CD8-positive, alpha-beta memory T cell (primary cell): ENCODE data around the gene AGBL5. TPM values are rescaled to one million over a fixed set of nuclear protein-coding genes. Genes with fewer than 3 reads are reported as not detected.
A peak's percentile ranks its signal among the peaks of the same experiment; 100 is the strongest.

Source experiments
- CTCF ChIA-PET: fragments of 350-600 bp; sonication (Branson Sonifier 250); formaldehyde crosslinking; loops from one replicate; lab custom pipeline; 2021; ENCODE audit warnings: antibody characterized with exemption; lab: Charles Lee
- POLR2A ChIA-PET: fragments of 350-600 bp; sonication (Branson Sonifier 250); formaldehyde crosslinking; loops from one replicate; lab custom pipeline; 2021; ENCODE audit warnings: antibody characterized with exemption; lab: Charles Lee
- DNase-seq, 5 donors: peaks; one replicate each; pipeline versions ENCODE4 v3.0.0 to v3.0.0-alpha.2; 2020 to 2022; ENCODE audit warnings: mixed read lengths in 1 of 5
- H3K27ac ChIP-seq: one replicate; pipeline ENCODE4 v1.7.0; 2013; ENCODE audit warnings: low read depth, mild to moderate bottlenecking, low read length, moderate library complexity
- H3K27me3 ChIP-seq: 2 replicates; pipeline ENCODE4 v1.7.0; 2013; ENCODE audit warnings: low read length, mild to moderate bottlenecking; ENCODE audit not compliant: insufficient read depth, poor library complexity, severe bottlenecking
- H3K36me3 ChIP-seq: 2 replicates; pipeline ENCODE4 v1.7.0; 2013; ENCODE audit warnings: mild to moderate bottlenecking, low read length, moderate library complexity; ENCODE audit not compliant: insufficient read depth
- H3K4me1 ChIP-seq: 2 replicates; pipeline ENCODE4 v1.7.0; 2013; ENCODE audit warnings: mild to moderate bottlenecking, low read length, moderate library complexity; ENCODE audit not compliant: insufficient read depth
- H3K4me3 ChIP-seq: 2 replicates; pipeline ENCODE4 v1.7.0; 2013; ENCODE audit warnings: mild to moderate bottlenecking, low read length
- H3K9me3 ChIP-seq: 2 replicates; pipeline ENCODE4 v1.7.0; 2013; ENCODE audit warnings: mild to moderate bottlenecking, low read length
- H3K27ac Mint-ChIP-seq, 8 donors: one replicate each; pipeline ENCODE4 v1.8.0; 2020 to 2021; ENCODE audit warnings: mixed read lengths in 8 of 8, mild to moderate bottlenecking in 6 of 8, inconsistent platforms in 3 of 8, moderate library complexity in 3 of 8
- H3K27me3 Mint-ChIP-seq, 2 donors: one replicate each; pipeline ENCODE4 v1.8.0; 2020 to 2021; ENCODE audit warnings: mixed read lengths in 2 of 2, mild to moderate bottlenecking in 1 of 2, moderate library complexity in 1 of 2
- H3K36me3 Mint-ChIP-seq, 3 donors: one replicate each; pipeline ENCODE4 v1.8.0; 2020 to 2021; ENCODE audit warnings: mixed read lengths in 3 of 3, inconsistent platforms in 1 of 3, mild to moderate bottlenecking in 1 of 3
- H3K4me1 Mint-ChIP-seq, 3 donors: one replicate each; pipeline ENCODE4 v1.8.0; 2020 to 2021; ENCODE audit warnings: mixed read lengths in 3 of 3, inconsistent platforms in 1 of 3, mild to moderate bottlenecking in 1 of 3
- H3K4me3 Mint-ChIP-seq, 7 donors: one replicate each; pipeline ENCODE4 v1.8.0; 2020 to 2021; ENCODE audit warnings: mixed read lengths in 7 of 7, mild to moderate bottlenecking in 6 of 7, moderate library complexity in 4 of 7, inconsistent platforms in 2 of 7
- H3K9me3 Mint-ChIP-seq, 5 donors: one replicate each; pipeline ENCODE4 v1.8.0; 2020 to 2022; ENCODE audit warnings: mixed read lengths in 5 of 5, mild to moderate bottlenecking in 3 of 5, moderate library complexity in 2 of 5, inconsistent platforms in 1 of 5
- polyA plus RNA-seq: library from polyadenylated mRNA; unstranded; fragments of 300-500 nt; fragmentation: Illumina TruSeq; gene quantifications from one replicate; pipeline ENCODE4 v1.2.3, GENCODE V29; 2021
- total RNA-seq, 2 experiments: library from RNA; stranded (reverse); gene quantifications; one replicate each; pipeline ENCODE4 v1.2.3, GENCODE V29; 2021

The AGBL5 gene
- total and polyA plus RNA-seq, 3 experiments from 2014 or later, result 11.5 to 17.3 (median 16.0) TPM

GRCh38 chr2:27009083-27009482 is 42.4 kb upstream of the AGBL5 start:
- Histone ChIP-seq H3K4me1 (no peaks in the 10 kb centered on the region), H3K4me3 (no peak overlapping the region), H3K27me3 (no peaks in the 10 kb centered on the region), H3K27ac (peak overlapping the region; percentile 43), H3K9me3 (no peaks in the 10 kb centered on the region), H3K36me3 (no peaks in the 10 kb centered on the region)
- H3K4me1 Mint-ChIP-seq, result peaks cover 1 to 7% (median 5%) of the 10 kb centered on the region in 3 donors
- H3K27me3 Mint-ChIP-seq, result peaks cover 1 to 13% of the 10 kb centered on the region in 2 donors
- H3K9me3 Mint-ChIP-seq, result no peaks in the 10 kb centered on the region
- peaks cover 0 to 1% (median 0%) of the 10 kb centered on the region in 3 donors for H3K36me3 Mint-ChIP-seq
- H3K4me3 Mint-ChIP-seq, result no peak overlapping the region
- H3K27ac Mint-ChIP-seq, result no peak overlapping the region
- DNase-seq, result no peak
- CTCF ChIA-PET, result interaction anchor here (0.9 kb wide), 1 partner anchor 47 kb away, joined by 3 read pairs; no protein-coding TSS in a partner anchor
- POLR2A ChIA-PET, result no interaction called here

GRCh38 chr2:27009716-27010115 is 41.8 kb upstream of the AGBL5 start:
- Mint-ChIP-seq H3K36me3 (peaks cover 0 to 1% (median 0%) of the 10 kb centered on the region in 3 donors), H3K27me3 (peaks cover 0 to 13% of the 10 kb centered on the region in 2 donors)
- CTCF ChIA-PET, result interaction anchor here (0.7 to 0.9 kb wide), 2 partner anchors 18 to 48 kb away, joined by 3 to 4 read pairs; no protein-coding TSS in a partner anchor

GRCh38 chr2:27010139-27010538 is 41.3 kb upstream of the AGBL5 start:
- DNase-seq, result no peak
- Mint-ChIP-seq H3K4me1 (peaks cover 1 to 7% (median 5%) of the 10 kb centered on the region in 3 donors), H3K9me3 (no peaks in the 10 kb centered on the region), H3K27me3 (peaks cover 0 to 13% of the 10 kb centered on the region in 2 donors), H3K27ac (peak overlapping the region in 2 of 8 donors; percentile 39 to 47), H3K4me3 (peak overlapping the region in 1 of 7 donors; percentile 38), H3K36me3 (peaks cover 0 to 1% (median 0%) of the 10 kb centered on the region in 3 donors)
- Histone ChIP-seq H3K36me3 (no peaks in the 10 kb centered on the region), H3K4me3 (no peak overlapping the region), H3K27ac (peak overlapping the region; percentile 43), H3K9me3 (no peaks in the 10 kb centered on the region), H3K4me1 (no peaks in the 10 kb centered on the region), H3K27me3 (no peaks in the 10 kb centered on the region)
- CTCF ChIA-PET, result interaction anchor here (0.7 kb wide), 1 partner anchor 19 kb away, joined by 4 read pairs; no protein-coding TSS in a partner anchor
- POLR2A ChIA-PET, result interaction anchor here (0.7 kb wide), 1 partner anchor 83 kb away, joined by 10 read pairs; no protein-coding TSS in a partner anchor

More at GRCh38 chr2:27009716-27010115, 41.8 kb upstream of the AGBL5 start:
- POLR2A ChIA-PET, result interaction anchor here (0.7 kb wide), 1 partner anchor 83 kb away, joined by 10 read pairs; no protein-coding TSS in a partner anchor
- peak overlapping the region in 1 of 8 donors; percentile 20 for H3K27ac Mint-ChIP-seq
- H3K9me3 Mint-ChIP-seq, result no peaks in the 10 kb centered on the region
- Histone ChIP-seq H3K27me3 (no peaks in the 10 kb centered on the region), H3K36me3 (no peaks in the 10 kb centered on the region), H3K4me1 (no peaks in the 10 kb centered on the region), H3K4me3 (no peak overlapping the region), H3K9me3 (no peaks in the 10 kb centered on the region), H3K27ac (peak overlapping the region; percentile 43)
- peaks cover 1 to 7% (median 5%) of the 10 kb centered on the region in 3 donors for H3K4me1 Mint-ChIP-seq
- DNase-seq, result no peak
- peak overlapping the region in 1 of 7 donors; percentile 38 for H3K4me3 Mint-ChIP-seq

GRCh38 chr2:27013738-27014137 is 37.7 kb upstream of the AGBL5 start:
- H3K27ac ChIP-seq, result peak overlapping the region; percentile 9
- DNase-seq, result no peak
- Mint-ChIP-seq H3K27ac (no peak overlapping the region), H3K4me1 (peaks cover 1 to 7% (median 5%) of the 10 kb centered on the region in 3 donors), H3K9me3 (no peaks in the 10 kb centered on the region), H3K4me3 (no peak overlapping the region), H3K27me3 (peaks cover 0 to 9% of the 10 kb centered on the region in 2 donors), H3K36me3 (peaks cover 0 to 1% (median 0%) of the 10 kb centered on the region in 3 donors)
- no peak overlapping the region for H3K4me3 ChIP-seq
- H3K27me3 ChIP-seq, result no peaks in the 10 kb centered on the region
- CTCF ChIA-PET, result no interaction called here
- POLR2A ChIA-PET, result no interaction called here
- no peaks in the 10 kb centered on the region for H3K36me3 ChIP-seq
- no peaks in the 10 kb centered on the region for H3K4me1 ChIP-seq
- no peaks in the 10 kb centered on the region for H3K9me3 ChIP-seq

GRCh38 chr2:27014771-27015433 is 36.6 kb upstream of the AGBL5 start:
- DNase-seq, result no peak
- ChIA-PET POLR2A (no interaction called here), CTCF (interaction anchor here (1.3 kb wide), 1 partner anchor 56 kb away, joined by 3 read pairs; no protein-coding TSS in a partner anchor)

GRCh38 chr2:27016801-27017325 is 34.6 kb upstream of the AGBL5 start:
- H3K9me3 Mint-ChIP-seq, result no peaks in the 10 kb centered on the region
- ChIA-PET CTCF (interaction anchor here (0.6 to 2.6 kb wide), 12 partner anchors 20 to 418 kb away, joined by 3 to 27 read pairs (median 4); partner anchors contain the start of gene AGBL5), POLR2A (interaction anchor here (0.9 to 1.0 kb wide), 2 partner anchors 52 to 55 kb away, joined by 3 read pairs; no protein-coding TSS in a partner anchor)
- H3K27me3 Mint-ChIP-seq, result peaks cover 0 to 4% of the 10 kb centered on the region in 2 donors
- Histone ChIP-seq H3K4me1 (no peaks in the 10 kb centered on the region), H3K36me3 (no peaks in the 10 kb centered on the region), H3K9me3 (no peaks in the 10 kb centered on the region), H3K4me3 (no peak overlapping the region), H3K27me3 (no peaks in the 10 kb centered on the region), H3K27ac (no peak overlapping the region)
- H3K4me1 Mint-ChIP-seq, result no peaks in the 10 kb centered on the region
- peak in 3 of 5 donors; percentile 5 to 53 (median 33) for DNase-seq
- H3K27ac Mint-ChIP-seq, result no peak overlapping the region
- H3K36me3 Mint-ChIP-seq, result no peaks in the 10 kb centered on the region
- no peak overlapping the region for H3K4me3 Mint-ChIP-seq

More at GRCh38 chr2:27014771-27015433, 36.6 kb upstream of the AGBL5 start:
- no peaks in the 10 kb centered on the region for H3K27me3 ChIP-seq
- no peak overlapping the region for H3K4me3 ChIP-seq
- H3K4me1 ChIP-seq, result no peaks in the 10 kb centered on the region
- Mint-ChIP-seq H3K27ac (no peak overlapping the region), H3K4me1 (peaks cover 1 to 7% (median 4%) of the 10 kb centered on the region in 3 donors), H3K9me3 (no peaks in the 10 kb centered on the region), H3K36me3 (peaks cover 0 to 1% (median 0%) of the 10 kb centered on the region in 3 donors), H3K27me3 (peaks cover 0 to 7% of the 10 kb centered on the region in 2 donors), H3K4me3 (no peak overlapping the region)
- peak overlapping the region; percentile 69 for H3K27ac ChIP-seq
- H3K9me3 ChIP-seq, result no peaks in the 10 kb centered on the region
- H3K36me3 ChIP-seq, result no peaks in the 10 kb centered on the region

GRCh38 chr2:27018142-27018541 is 33.3 kb upstream of the AGBL5 start:
- Mint-ChIP-seq H3K36me3 (peaks cover 0 to 3% (median 2%) of the 10 kb centered on the region in 3 donors), H3K9me3 (no peaks in the 10 kb centered on the region), H3K27ac (no peak overlapping the region), H3K4me1 (no peaks in the 10 kb centered on the region), H3K4me3 (no peak overlapping the region), H3K27me3 (no peaks in the 10 kb centered on the region)
- Histone ChIP-seq H3K27me3 (no peaks in the 10 kb centered on the region), H3K36me3 (no peaks in the 10 kb centered on the region), H3K4me1 (no peaks in the 10 kb centered on the region), H3K27ac (peak overlapping the region; percentile 4), H3K4me3 (no peak overlapping the region), H3K9me3 (no peaks in the 10 kb centered on the region)
- POLR2A ChIA-PET, result no interaction called here
- CTCF ChIA-PET, result interaction anchor here (0.8 to 2.6 kb wide), 5 partner anchors 32 to 172 kb away, joined by 3 to 27 read pairs (median 3); partner anchors contain the start of gene AGBL5
- no peak for DNase-seq
